ENCODE measurements around the gene KRT83. TPM values are rescaled to one million over a fixed set of nuclear protein-coding genes. Genes with fewer than 3 reads are reported as not detected.

KRT83 gene
- total and polyA plus RNA-seq, 2 donors (not counting 1 experiment from before 2014, with no cell fraction given), result not detected

GRCh38 chr12:52323416-52324152, 2.4 kb upstream of the KRT83 start:
- H3K4me1 Mint-ChIP-seq, result peaks cover 4% of the 10 kb centered on the region
- Histone ChIP-seq H2AFZ (ENCODE audit: insufficient read depth, low read depth, low read length, poor library complexity, severe bottlenecking) (no peak overlapping the region), H3K9me3 (ENCODE audit: control extremely low read depth in 1 of 3, control insufficient read depth in 2 of 3, insufficient read depth in 1 of 3, low read length in 2 of 3) (no peaks in the 10 kb centered on the region), H3K36me3 (replicated peaks in 1 of 2; ENCODE audit: control extremely low read depth in 1 of 2, control insufficient read depth in 1 of 2, extremely low read depth in 1 of 2, insufficient read depth in 2 of 2, low read length in 1 of 2) (no peaks in the 10 kb centered on the region), H3K4me2 (replicated peaks; ENCODE audit: low read depth, low read length, poor library complexity, severe bottlenecking) (no peak overlapping the region), H3K4me1 (ENCODE audit: control insufficient read depth in 2 of 2, insufficient read depth in 2 of 2, low read length in 2 of 2) (peaks cover 0 to 3% of the 10 kb centered on the region in 2 donors), H3K9ac (ENCODE audit: low read length) (no peak overlapping the region), H3K4me3 (ENCODE audit: control extremely low read depth in 1 of 5, extremely low read depth in 1 of 5, insufficient read depth in 1 of 5, low read depth in 2 of 5, low read length in 4 of 5) (no peak overlapping the region), H3K79me2 (ENCODE audit: control insufficient read depth, insufficient read depth, low read length) (no peaks in the 10 kb centered on the region), H3K27me3 (replicated peaks in 1 of 4; ENCODE audit: control extremely low read depth in 1 of 4, control insufficient read depth in 3 of 4, insufficient read depth in 4 of 4, low read length in 3 of 4) (peaks cover 0 to 36% (median 7%) of the 10 kb centered on the region in 4 experiments), H3K27ac (ENCODE audit: low read length in 2 of 2) (no peak overlapping the region), H4K20me1 (ENCODE audit: control insufficient read depth, insufficient read depth, low read length, poor library complexity, severe bottlenecking) (no peaks in the 10 kb centered on the region)
- TF ChIP-seq CTCF (IDR thresholded peaks at IDR 0.05) (no peak), EZH2 (IDR thresholded peaks at IDR 0.05; ENCODE audit: borderline replicate concordance, insufficient read depth, low read depth, low read length, poor library complexity, severe bottlenecking) (no peak)
- POLR2A ChIA-PET, result no interaction called here
- H3K27me3 Mint-ChIP-seq, result peaks cover 47% of the 10 kb centered on the region
- no peak for DNase-seq
- WGBS (ENCODE audit: insufficient coverage), result 86% methylated on average over 6 of the region's 10 CpGs
- H3K27ac Mint-ChIP-seq, result no peak overlapping the region
- H3K9me3 Mint-ChIP-seq (ENCODE audit: insufficient read depth), result no peaks in the 10 kb centered on the region
- no peak for ATAC-seq (ENCODE audit: low read depth)
- CTCF ChIA-PET, result no interaction called here
- intact Hi-C loops (cut with micrococcal nuclease), result no loop called here
- no peak overlapping the region for H3K4me3 Mint-ChIP-seq

DNA sequence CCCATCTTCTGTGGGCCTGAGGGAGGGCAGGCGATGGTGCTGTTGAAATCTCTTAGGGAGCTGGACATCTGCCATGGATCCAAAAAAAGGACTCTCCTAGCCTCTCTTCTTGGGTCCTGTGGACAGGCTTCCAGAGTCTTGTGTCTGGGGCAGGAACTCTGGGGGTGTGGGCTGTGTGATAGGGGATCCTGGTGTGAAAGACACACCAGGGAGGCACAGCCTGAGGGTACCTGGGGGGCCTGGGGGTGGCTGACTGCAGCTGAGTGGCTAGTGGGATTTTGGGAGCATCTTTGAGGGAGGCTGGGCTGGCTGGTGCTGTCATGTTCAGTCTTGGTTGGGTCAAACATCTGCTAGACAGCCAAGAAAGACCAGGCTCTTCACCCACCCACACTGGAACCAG, 1.8 kb upstream of the KRT83 start:
- no peaks in the 10 kb centered on the region for H3K9me3 Mint-ChIP-seq (ENCODE audit: insufficient read depth)
- CTCF ChIA-PET, result no interaction called here
- no peak overlapping the region for H3K27ac Mint-ChIP-seq
- no peaks in the 10 kb centered on the region for H4K20me1 ChIP-seq (ENCODE audit: control insufficient read depth, insufficient read depth, low read length, poor library complexity, severe bottlenecking)
- H3K36me3 ChIP-seq (replicated peaks in 1 of 2; ENCODE audit: control extremely low read depth in 1 of 2, control insufficient read depth in 1 of 2, extremely low read depth in 1 of 2, insufficient read depth in 2 of 2, low read length in 1 of 2), result no peaks in the 10 kb centered on the region
- no peak for DNase-seq
- H3K4me1 Mint-ChIP-seq, result peaks cover 4% of the 10 kb centered on the region
- no peak overlapping the region for H3K27ac ChIP-seq (ENCODE audit: low read length in 2 of 2)
- H3K4me3 Mint-ChIP-seq, result no peak overlapping the region
- H3K4me1 ChIP-seq (ENCODE audit: control insufficient read depth in 2 of 2, insufficient read depth in 2 of 2, low read length in 2 of 2), result peaks cover 0 to 3% of the 10 kb centered on the region in 2 donors
- no peaks in the 10 kb centered on the region for H3K9me3 ChIP-seq (ENCODE audit: control extremely low read depth in 1 of 3, control insufficient read depth in 2 of 3, insufficient read depth in 1 of 3, low read length in 2 of 3)
- H3K4me2 ChIP-seq (replicated peaks; ENCODE audit: low read depth, low read length, poor library complexity, severe bottlenecking), result no peak overlapping the region
- H3K79me2 ChIP-seq (ENCODE audit: control insufficient read depth, insufficient read depth, low read length), result no peaks in the 10 kb centered on the region
- no peak for TF ChIP-seq CTCF (IDR thresholded peaks at IDR 0.05)
- TF ChIP-seq EZH2 (IDR thresholded peaks at IDR 0.05; ENCODE audit: borderline replicate concordance, insufficient read depth, low read depth, low read length, poor library complexity, severe bottlenecking), result no peak
- H3K27me3 ChIP-seq (replicated peaks in 1 of 4; ENCODE audit: control extremely low read depth in 1 of 4, control insufficient read depth in 3 of 4, insufficient read depth in 4 of 4, low read length in 3 of 4), result peaks cover 0 to 36% (median 7%) of the 10 kb centered on the region in 4 experiments
- intact Hi-C loops (cut with micrococcal nuclease), result no loop called here
- no peak overlapping the region for H2AFZ ChIP-seq (ENCODE audit: insufficient read depth, low read depth, low read length, poor library complexity, severe bottlenecking)
- peaks cover 51% of the 10 kb centered on the region for H3K27me3 Mint-ChIP-seq
- POLR2A ChIA-PET, result no interaction called here
- ATAC-seq (ENCODE audit: low read depth), result no peak
- no peak overlapping the region for H3K4me3 ChIP-seq (ENCODE audit: control extremely low read depth in 1 of 5, extremely low read depth in 1 of 5, insufficient read depth in 1 of 5, low read depth in 2 of 5, low read length in 4 of 5)
- WGBS (ENCODE audit: insufficient coverage), result 86% methylated on average over 1 of the region's 1 CpG
- no peak overlapping the region for H3K9ac ChIP-seq (ENCODE audit: low read length)
